ENCODE data around the gene ARSI.

ARSI gene

GRCh38 chr5:150291388-150292385 lies 11.0 kb downstream of the ARSI start:
- no peak for DNase-seq

- DNase-seq = no peak
Measured at GRCh38 chr5:150289551-150290390, 12.9 kb downstream of the ARSI start, which contains the start of gene CAMK2A. Gene CAMK2A (minus strand): TSS chr5:150289773. CDS start chr5:150289625, 148 bp downstream.

- no peak for DNase-seq
Measured at GRCh38 chr5:150288791-150289190, 13.9 kb downstream of the ARSI start.

- no peak for DNase-seq
Measured at GRCh38 chr5:150288361-150288760, 14.3 kb downstream of the ARSI start.

DNA sequence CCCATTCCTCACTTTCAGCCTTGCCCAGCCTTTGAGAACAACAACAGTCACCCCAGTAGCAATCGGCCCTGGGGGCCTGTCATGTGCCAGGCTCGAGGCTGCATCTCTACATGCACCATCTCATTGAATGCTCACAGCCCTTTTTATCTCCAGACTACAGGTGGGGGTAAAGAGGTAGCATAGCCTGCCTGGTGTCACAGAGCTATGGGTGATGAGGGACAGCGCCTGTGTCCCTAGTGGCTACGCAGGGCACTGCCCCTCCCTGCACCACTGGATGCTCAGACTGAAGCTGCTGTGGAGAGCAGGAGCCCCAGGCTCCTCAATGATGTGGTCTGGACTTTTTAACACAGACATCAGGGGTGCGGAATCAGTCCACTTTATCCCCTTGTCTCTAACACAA lies 15.9 kb downstream of the ARSI start:
- peak; percentile 82 for DNase-seq

GRCh38 chr5:150285114-150285513 lies 17.6 kb downstream of the ARSI start:
- DNase-seq = no peak

DNA sequence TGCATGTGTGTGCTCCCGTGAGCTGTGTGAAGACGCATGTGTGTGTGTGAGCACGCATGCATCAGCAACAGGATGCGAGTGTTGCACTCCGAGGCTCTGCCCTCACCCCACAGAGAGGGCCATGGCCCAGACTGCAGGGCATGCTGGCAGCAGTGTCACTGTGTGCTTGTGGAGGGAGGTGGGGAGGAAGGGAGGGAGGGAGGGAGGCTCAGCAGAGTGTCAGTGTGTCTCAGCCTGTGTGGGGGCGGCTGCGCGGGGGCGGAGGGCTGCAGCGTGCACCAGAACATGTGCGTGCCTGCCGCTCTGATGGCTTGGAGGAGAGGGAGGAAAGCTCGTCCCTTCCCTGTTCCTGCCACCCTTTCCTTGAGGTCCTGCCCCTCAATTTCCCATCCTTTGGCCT lies 18.4 kb downstream of the ARSI start:
- DNase-seq = no peak

DNA sequence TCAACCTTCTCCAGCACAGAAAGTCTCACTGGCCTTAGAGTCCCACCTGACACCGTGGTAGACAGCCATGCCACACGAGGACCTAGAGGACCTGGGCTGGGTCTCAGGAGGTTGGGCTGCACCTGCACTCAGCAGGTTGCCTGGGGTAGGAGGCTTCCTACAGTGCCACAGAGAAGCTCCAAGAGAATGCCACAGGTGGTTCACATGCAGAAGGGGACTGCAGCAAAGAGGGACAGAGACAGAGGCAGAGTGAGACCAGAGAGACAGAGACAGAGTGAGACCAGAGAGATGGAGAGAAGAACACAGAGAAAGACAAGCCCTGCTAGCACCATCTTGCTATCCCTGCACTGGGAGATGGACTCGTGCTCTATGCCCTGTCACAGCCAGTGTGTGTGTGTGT lies 18.8 kb downstream of the ARSI start:
- no peak for DNase-seq

DNA sequence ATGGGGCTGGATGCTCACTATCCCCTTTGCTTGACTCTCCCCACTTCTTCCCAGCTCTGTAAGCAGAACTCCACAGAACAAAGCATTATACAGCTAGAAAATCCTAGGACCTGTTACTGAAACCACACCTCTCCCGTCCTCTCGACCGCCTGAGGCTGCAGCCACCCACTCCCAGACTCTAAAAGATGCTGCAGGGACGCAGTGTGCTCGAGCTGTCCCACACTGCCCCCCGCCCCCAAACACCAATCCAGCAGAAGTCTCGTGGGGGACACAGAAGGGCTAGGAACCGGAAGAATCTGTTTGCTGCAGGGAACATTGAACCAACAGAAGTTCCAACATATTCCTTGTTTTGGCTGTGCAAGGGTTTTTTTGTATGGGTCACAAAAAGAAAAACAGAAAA lies 20.7 kb downstream of the ARSI start:
- DNase-seq = no peak

DNA sequence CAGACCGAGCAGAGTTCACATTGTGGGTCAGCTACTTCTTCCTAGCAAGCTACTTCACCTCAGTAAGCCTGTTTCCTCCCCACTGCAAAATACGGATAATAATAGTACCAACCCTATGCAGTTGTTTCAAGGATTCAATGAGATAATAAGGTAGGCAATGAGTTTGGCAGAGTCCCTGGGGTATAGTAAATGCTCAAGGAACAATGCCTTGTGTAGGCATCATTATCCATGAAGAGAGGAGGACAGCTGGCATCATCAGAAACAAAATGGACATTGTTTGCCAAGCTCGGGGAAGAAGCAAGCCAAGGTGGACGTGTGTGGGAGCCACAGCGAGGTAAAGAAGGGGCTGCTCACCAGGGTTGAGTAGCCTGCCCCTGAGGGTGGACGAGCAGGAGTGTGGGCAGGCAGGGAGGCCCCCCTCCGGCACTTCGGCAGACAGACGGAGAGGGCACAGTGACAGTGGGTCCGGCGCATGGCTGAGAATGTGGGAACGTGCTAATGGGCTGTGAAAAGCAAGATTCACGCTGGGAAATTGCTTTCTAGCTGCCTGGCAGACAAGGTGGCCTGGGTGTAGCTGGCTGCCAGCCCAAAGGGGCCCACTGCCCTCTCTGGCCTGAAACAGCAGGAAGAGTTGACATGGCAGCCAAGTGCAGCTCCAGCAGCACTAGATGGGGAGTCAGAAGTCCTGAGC lies 23.2 kb downstream of the ARSI start:
- no peak for DNase-seq

DNA sequence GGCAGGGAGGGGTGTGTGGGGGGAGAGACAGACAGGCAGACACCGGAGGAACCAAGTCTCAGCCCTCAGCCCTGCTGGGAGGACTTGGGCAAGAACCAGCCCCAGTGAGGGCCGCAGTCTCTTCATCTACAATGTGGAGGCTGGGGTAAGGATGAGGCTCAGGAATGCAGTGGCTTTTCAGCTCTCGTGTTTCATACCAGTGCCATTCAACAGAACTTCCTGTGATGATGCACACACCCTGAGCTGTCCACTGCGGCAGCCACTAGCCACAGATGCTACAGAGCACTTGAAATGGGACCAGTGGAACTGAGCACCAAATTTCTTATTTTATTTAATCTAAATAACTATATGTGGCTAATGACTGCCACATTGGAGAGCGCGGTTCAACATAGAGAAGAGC lies 23.8 kb downstream of the ARSI start:
- DNase-seq = peak; percentile 76

DNA sequence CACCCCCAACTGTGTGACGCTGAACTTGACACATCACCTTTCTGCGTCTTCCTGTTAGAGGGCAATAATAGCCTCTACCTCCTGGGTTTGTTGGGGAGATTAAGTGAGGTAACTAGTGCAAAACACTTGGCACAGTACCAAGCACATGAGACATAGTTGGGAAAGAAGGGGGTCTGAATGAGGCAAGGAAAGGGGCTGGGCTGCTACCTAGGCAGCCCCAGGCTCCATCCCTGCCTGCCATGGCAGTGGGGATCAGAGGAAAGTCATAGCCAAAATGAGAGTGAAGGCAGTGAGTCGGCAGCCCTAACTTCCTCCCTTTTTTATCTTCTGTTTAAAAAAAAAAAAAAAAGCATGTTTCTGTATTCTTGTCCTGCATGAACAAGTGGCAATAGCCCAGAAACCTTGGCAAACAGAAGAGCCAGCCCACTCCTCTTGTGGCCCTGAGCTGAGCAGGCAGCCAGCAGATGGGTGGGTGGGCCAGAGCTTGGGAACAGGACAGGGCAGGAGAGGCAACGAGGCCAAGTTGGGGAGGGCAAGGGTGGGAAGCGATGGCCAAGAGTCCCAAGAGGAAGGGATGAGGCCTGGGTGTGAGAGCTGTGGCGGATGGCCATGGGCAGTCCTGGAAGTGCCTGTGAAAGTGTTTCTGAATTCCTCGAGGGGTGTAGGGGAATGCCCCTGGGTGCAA lies 24.5 kb downstream of the ARSI start:
- DNase-seq = no peak

- DNase-seq = no peak
Measured at GRCh38 chr5:150277043-150277442, 25.7 kb downstream of the ARSI start.

DNA sequence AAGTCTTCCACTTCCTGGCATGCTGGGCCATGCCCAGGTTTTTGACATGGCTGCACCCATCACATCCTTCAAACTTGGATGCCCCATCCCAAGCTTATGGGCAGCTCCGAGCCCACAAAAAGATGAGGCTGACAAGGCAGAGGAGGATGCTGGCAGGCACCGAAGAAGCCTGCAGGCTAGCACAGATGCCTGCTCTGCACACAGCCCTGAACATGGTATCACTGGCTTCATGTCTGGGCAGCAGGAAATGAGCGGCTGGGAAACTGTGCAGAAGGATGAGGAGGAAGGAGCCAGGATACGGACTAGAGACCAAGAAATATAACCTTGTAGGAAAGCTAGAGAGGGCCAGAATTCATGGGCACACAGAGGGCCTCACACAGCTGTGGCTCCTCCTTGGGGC lies 27.9 kb downstream of the ARSI start:
- DNase-seq = no peak

DNA sequence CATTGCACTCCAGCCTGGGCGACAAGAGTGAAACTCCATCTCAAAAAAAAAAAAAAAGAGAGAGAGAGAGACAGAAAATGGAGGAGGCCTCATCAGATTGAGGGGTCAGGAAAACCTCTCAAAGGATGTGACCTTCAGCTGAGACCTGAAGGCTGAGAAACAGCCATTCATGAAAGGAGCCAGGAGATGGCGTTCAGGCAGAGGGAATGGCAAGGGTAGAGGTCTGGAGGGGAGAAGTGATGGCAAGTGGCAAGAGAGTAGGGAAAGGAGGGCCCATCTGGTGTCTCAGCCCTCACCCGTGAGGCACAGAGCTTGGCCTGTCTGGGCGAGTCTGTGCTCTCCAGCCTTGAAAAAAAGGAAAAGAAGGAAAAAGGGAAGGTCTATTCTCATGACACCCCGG lies 30.2 kb downstream of the ARSI start:
- peak; percentile 81 for DNase-seq

- no peak for DNase-seq
Measured at GRCh38 chr5:150271923-150272322, 30.8 kb downstream of the ARSI start.

GRCh38 chr5:150271296-150271692 lies 31.4 kb downstream of the ARSI start:
- no peak for DNase-seq

DNA sequence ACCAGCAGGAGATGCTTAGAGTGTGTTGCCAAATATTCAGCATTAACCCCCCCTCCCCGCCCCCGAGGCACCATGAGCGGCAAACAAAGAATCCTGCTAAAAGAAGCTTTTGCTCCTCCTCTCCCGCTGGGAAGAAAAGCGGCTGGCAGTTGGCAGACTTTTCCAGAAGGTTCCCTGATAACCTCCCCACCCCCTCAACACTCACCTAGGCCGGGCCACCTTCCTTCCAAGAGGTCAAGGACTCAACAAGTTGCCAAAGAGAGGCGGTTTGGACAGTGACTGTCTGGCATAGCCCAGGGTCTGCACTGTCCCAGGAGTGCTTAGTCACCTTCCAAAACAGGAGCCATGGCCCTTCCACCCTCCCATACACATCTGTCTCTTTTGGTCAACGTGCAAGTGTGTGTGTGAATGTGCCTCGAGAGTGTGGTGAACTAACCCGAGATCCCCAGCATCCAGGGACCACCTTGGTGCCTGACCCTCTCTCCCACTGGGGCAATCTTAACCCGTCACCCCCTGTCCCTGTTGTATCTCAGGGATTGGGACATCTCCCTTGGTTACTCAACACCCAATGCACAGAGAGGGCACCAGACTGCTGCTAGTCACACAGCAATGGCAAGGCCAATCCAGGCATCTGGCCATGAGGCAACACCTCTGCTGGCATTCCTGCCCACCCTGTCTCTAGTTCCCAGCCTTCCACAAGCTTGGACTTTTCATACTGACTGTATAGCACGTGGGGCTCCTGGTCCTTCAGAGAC lies 32.0 kb downstream of the ARSI start:
- no peak for DNase-seq

- DNase-seq = no peak
Measured at GRCh38 chr5:150266871-150267291, 35.8 kb downstream of the ARSI start.

DNA sequence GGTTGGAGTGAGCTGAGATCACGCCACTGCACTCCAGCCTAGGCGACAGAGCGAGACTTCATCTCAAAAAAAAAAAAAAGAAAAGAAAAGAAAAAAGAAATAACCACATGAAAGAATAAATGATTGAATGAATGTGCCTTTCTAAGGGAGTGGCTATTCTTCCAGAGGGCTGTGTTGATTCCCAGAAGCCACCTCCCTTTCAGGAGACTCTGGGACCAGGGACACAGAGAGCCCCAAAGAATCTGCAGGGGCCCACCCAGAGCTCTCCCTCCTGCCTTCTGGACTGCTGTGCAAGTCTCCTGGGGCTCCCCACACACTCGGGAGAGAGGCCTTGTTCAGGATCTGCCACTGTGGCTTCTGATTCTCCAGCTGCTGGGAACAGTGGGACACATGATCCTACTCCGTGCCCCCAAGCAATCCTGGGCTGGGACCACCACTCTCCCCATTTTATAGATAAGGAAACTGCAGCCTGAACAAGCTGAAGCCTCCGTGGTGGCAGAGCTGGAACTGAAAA lies 36.8 kb downstream of the ARSI start:
- no peak for DNase-seq
